ENCODE measurements around the gene LBP. TPM values are rescaled to one million over a fixed set of nuclear protein-coding genes. Genes with fewer than 3 reads are reported as not detected.

LBP gene, protein sequence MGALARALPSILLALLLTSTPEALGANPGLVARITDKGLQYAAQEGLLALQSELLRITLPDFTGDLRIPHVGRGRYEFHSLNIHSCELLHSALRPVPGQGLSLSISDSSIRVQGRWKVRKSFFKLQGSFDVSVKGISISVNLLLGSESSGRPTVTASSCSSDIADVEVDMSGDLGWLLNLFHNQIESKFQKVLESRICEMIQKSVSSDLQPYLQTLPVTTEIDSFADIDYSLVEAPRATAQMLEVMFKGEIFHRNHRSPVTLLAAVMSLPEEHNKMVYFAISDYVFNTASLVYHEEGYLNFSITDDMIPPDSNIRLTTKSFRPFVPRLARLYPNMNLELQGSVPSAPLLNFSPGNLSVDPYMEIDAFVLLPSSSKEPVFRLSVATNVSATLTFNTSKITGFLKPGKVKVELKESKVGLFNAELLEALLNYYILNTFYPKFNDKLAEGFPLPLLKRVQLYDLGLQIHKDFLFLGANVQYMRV
- polyA plus RNA-seq (2013, experiment 1 of 2), result 0.27 TPM
- 0.21 TPM for polyA plus RNA-seq (2013, experiment 2 of 2)

DNA sequence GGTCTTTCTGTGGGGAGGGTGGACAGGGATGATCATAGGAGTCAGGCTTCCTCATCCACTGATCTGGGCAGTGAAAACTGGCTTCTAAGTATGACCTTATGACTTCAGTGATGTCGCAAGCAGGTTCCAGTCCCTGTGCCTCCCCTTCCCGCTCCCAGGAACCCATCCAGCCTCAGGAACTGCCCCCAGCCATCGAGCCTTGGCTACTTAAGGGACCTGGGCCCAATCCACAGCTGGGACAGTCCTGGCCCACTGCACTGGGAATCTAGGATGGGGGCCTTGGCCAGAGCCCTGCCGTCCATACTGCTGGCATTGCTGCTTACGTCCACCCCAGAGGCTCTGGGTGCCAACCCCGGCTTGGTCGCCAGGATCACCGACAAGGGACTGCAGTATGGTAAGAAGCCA, at the start of gene LBP:
TSS of gene LBP (plus strand) at position 236 of the 405 bp plus-strand sequence. CDS start at position 271, 35 bp downstream.
- no peak within 1 kb of the TSS for H2BK15ac ChIP-seq (replicated peaks; ENCODE audit: low read depth)
- no peak within 1 kb of the TSS for H2BK5ac ChIP-seq (ENCODE audit: low read length)
- H3K79me2 ChIP-seq (ENCODE audit: control insufficient read depth, insufficient read depth, low read length), result no peaks in the 10 kb centered on the region
- WGBS (ENCODE audit: extremely low coverage, insufficient coverage, low lambda C conversion rate), result no CpG with 5 or more reads among the region's 8 CpGs
- H2AK5ac ChIP-seq (ENCODE audit: low read length), result no peak within 1 kb of the TSS
- H3K27ac ChIP-seq (ENCODE audit: low read depth, low read length), result no peak within 1 kb of the TSS
- no peak within 1 kb of the TSS for H2BK120ac ChIP-seq (ENCODE audit: low read depth, low read length)
- H3K18ac ChIP-seq (ENCODE audit: low read length), result no peak within 1 kb of the TSS
- H3K56ac ChIP-seq (ENCODE audit: low read length), result no peak within 1 kb of the TSS
- no peak for DNase-seq
- no peaks in the 10 kb centered on the region for H3K27me3 ChIP-seq (ENCODE audit: insufficient read depth, low read length, poor library complexity)
- no peak within 1 kb of the TSS for H3K4me2 ChIP-seq (ENCODE audit: low read length)
- H3K9ac ChIP-seq (ENCODE audit: low read length), result no peak within 1 kb of the TSS
- H4K5ac ChIP-seq (ENCODE audit: low read length), result no peak within 1 kb of the TSS
- no peak within 1 kb of the TSS for H3K23ac ChIP-seq (ENCODE audit: low read length)
- H3K36me3 ChIP-seq (ENCODE audit: control insufficient read depth, insufficient read depth, low read length), result no peaks in the 10 kb centered on the region
- H3K79me1 ChIP-seq (ENCODE audit: low read length), result no peaks in the 10 kb centered on the region
- no peak within 1 kb of the TSS for H4K8ac ChIP-seq (ENCODE audit: low read depth, low read length)
- no peaks in the 10 kb centered on the region for H3K4me1 ChIP-seq (ENCODE audit: control insufficient read depth, low read depth, low read length)
- H3K4me3 ChIP-seq (ENCODE audit: low read length), result no peak within 1 kb of the TSS
- H3K4ac ChIP-seq (ENCODE audit: low read depth, low read length), result no peak within 1 kb of the TSS

DNA sequence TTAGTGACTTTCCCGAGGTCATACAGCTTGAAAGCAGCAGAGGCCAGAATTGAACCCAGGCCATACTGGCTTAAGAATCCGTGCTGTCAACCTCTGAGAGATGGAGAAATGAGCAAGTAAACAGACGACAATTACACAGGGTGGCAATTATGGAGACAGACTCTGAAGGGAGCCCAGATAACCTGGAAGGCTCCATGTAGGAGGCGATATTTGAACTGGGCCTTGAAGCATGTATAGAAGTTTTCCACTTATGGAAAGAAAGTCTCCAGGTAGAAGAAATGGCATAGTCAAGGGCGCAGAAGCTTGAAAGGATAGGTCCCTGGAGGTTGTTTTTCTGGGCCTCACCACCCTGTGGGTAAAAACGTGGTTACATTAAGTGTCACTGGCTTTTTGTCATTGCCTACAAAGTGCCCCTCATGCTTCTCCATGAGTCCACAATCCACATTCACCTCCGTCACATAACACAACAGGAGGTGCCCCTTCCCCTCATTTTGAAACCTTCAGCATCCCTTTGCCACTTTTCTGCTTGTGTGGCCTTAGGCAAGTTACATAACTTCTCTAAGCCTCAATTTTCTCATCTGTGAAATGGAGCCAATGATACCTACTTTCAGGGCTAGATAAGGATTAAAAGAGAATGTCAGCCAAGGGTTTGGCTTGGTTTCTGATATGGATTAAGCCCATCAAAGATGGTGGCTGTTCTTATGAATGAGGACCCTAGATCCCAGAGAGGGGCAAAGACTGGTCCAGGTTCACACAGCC, 48.2 kb upstream of the LBP start:
- H3K27me3 ChIP-seq (ENCODE audit: insufficient read depth, low read length, poor library complexity), result no peaks in the 10 kb centered on the region
- no peak overlapping the region for H2BK5ac ChIP-seq (ENCODE audit: low read length)
- H2AK5ac ChIP-seq (ENCODE audit: low read length), result no peak overlapping the region
- no peak overlapping the region for H3K4ac ChIP-seq (ENCODE audit: low read depth, low read length)
- no CpG with 5 or more reads among the region's 7 CpGs for WGBS (ENCODE audit: extremely low coverage, insufficient coverage, low lambda C conversion rate)
- H3K4me2 ChIP-seq (ENCODE audit: low read length), result no peak overlapping the region
- no peaks in the 10 kb centered on the region for H3K79me1 ChIP-seq (ENCODE audit: low read length)
- no peak overlapping the region for H3K4me3 ChIP-seq (ENCODE audit: low read length)
- no peaks in the 10 kb centered on the region for H3K36me3 ChIP-seq (ENCODE audit: control insufficient read depth, insufficient read depth, low read length)
- no peak overlapping the region for H4K5ac ChIP-seq (ENCODE audit: low read length)
- no peaks in the 10 kb centered on the region for H3K79me2 ChIP-seq (ENCODE audit: control insufficient read depth, insufficient read depth, low read length)
- H3K27ac ChIP-seq (ENCODE audit: low read depth, low read length), result no peak overlapping the region
- H3K4me1 ChIP-seq (ENCODE audit: control insufficient read depth, low read depth, low read length), result peaks cover 2% of the 10 kb centered on the region
- H3K56ac ChIP-seq (ENCODE audit: low read length), result no peak overlapping the region
- H2BK15ac ChIP-seq (replicated peaks; ENCODE audit: low read depth), result no peak overlapping the region
- no peak overlapping the region for H2BK120ac ChIP-seq (ENCODE audit: low read depth, low read length)
- H3K18ac ChIP-seq (ENCODE audit: low read length), result no peak overlapping the region
- H4K8ac ChIP-seq (ENCODE audit: low read depth, low read length), result no peak overlapping the region
- no peak overlapping the region for H3K23ac ChIP-seq (ENCODE audit: low read length)
- DNase-seq, result no peak
- H3K9ac ChIP-seq (ENCODE audit: low read length), result no peak overlapping the region

DNA sequence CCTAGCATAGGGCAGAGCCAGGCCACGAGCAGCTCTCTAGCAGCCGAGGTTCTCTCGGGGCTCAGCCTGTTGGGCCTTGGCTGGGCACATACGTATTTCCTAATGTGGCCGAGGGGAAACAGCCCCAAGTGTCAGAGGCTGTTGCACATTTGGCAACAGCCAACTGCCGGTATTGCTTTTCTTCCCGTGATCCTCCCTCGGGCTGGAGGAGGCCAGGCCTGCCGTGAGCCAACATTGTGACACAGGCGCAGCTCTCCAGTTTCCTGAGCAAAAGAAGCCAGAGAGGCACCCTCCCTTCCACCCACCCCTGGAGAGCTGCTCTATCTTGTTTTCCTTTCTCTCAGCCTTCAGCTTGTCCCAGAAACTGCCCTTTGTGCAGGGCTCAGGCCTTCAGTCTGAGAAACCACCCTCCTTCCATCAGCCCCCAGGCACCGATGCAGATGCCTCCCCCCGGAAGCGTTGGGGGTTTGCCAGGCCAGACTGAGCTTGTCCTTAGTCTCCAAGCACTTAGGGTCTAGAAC, 47.5 kb upstream of the LBP start:
- no peak overlapping the region for H4K8ac ChIP-seq (ENCODE audit: low read depth, low read length)
- no peak for DNase-seq
- H2BK120ac ChIP-seq (ENCODE audit: low read depth, low read length), result no peak overlapping the region

DNA sequence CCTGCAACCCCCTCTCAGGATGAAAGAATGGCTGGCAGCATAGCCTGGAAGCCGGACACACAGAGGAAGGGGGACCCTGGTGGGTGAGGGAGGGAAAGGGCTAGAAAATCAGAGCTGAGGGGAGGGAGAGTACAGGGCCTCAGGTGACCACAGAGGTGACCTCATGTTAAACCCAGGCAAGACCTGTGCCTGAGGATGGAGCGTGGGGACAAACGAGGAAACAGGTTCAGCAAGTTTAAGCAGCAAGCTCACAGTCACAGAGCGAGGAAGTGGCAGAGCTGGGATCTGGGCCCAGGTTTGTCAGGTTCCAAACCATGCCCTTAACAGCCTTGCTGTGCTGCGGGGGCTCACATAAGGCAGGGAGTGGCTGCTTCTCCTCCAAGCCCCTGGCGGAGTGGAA, 46.3 kb upstream of the LBP start:
- Histone ChIP-seq H2BK15ac (replicated peaks; ENCODE audit: low read depth) (no peak overlapping the region), H3K9ac (ENCODE audit: low read length) (no peak overlapping the region), H2BK5ac (ENCODE audit: low read length) (no peak overlapping the region), H4K8ac (ENCODE audit: low read depth, low read length) (no peak overlapping the region), H2BK120ac (ENCODE audit: low read depth, low read length) (no peak overlapping the region), H3K23ac (ENCODE audit: low read length) (no peak overlapping the region), H3K79me2 (ENCODE audit: control insufficient read depth, insufficient read depth, low read length) (no peaks in the 10 kb centered on the region), H3K4me3 (ENCODE audit: low read length) (no peak overlapping the region), H3K4ac (ENCODE audit: low read depth, low read length) (no peak overlapping the region), H3K18ac (ENCODE audit: low read length) (no peak overlapping the region), H3K4me1 (ENCODE audit: control insufficient read depth, low read depth, low read length) (peaks cover 2% of the 10 kb centered on the region), H2AK5ac (ENCODE audit: low read length) (no peak overlapping the region), H3K27ac (ENCODE audit: low read depth, low read length) (no peak overlapping the region), H3K36me3 (ENCODE audit: control insufficient read depth, insufficient read depth, low read length) (no peaks in the 10 kb centered on the region), H3K27me3 (ENCODE audit: insufficient read depth, low read length, poor library complexity) (no peaks in the 10 kb centered on the region), H4K5ac (ENCODE audit: low read length) (no peak overlapping the region), H3K4me2 (ENCODE audit: low read length) (no peak overlapping the region), H3K56ac (ENCODE audit: low read length) (peak overlapping the region; percentile 25), H3K79me1 (ENCODE audit: low read length) (no peaks in the 10 kb centered on the region)
- DNase-seq, result peak; percentile 77
- WGBS (ENCODE audit: extremely low coverage, insufficient coverage, low lambda C conversion rate), result no CpG with 5 or more reads among the region's 6 CpGs

More for the DNA sequence above, 47.5 kb upstream of the LBP start:
- no peaks in the 10 kb centered on the region for H3K79me1 ChIP-seq (ENCODE audit: low read length)
- H3K36me3 ChIP-seq (ENCODE audit: control insufficient read depth, insufficient read depth, low read length), result no peaks in the 10 kb centered on the region
- WGBS (ENCODE audit: extremely low coverage, insufficient coverage, low lambda C conversion rate), result no CpG with 5 or more reads among the region's 13 CpGs
- no peak overlapping the region for H3K23ac ChIP-seq (ENCODE audit: low read length)
- H3K18ac ChIP-seq (ENCODE audit: low read length), result no peak overlapping the region
- peaks cover 2% of the 10 kb centered on the region for H3K4me1 ChIP-seq (ENCODE audit: control insufficient read depth, low read depth, low read length)
- no peak overlapping the region for H3K4me2 ChIP-seq (ENCODE audit: low read length)
- H3K4me3 ChIP-seq (ENCODE audit: low read length), result no peak overlapping the region
- no peaks in the 10 kb centered on the region for H3K79me2 ChIP-seq (ENCODE audit: control insufficient read depth, insufficient read depth, low read length)
- H2AK5ac ChIP-seq (ENCODE audit: low read length), result no peak overlapping the region
- H3K56ac ChIP-seq (ENCODE audit: low read length), result no peak overlapping the region
- H2BK5ac ChIP-seq (ENCODE audit: low read length), result no peak overlapping the region
- H3K27me3 ChIP-seq (ENCODE audit: insufficient read depth, low read length, poor library complexity), result no peaks in the 10 kb centered on the region
- no peak overlapping the region for H3K4ac ChIP-seq (ENCODE audit: low read depth, low read length)
- H4K5ac ChIP-seq (ENCODE audit: low read length), result no peak overlapping the region
- no peak overlapping the region for H2BK15ac ChIP-seq (replicated peaks; ENCODE audit: low read depth)
- H3K27ac ChIP-seq (ENCODE audit: low read depth, low read length), result no peak overlapping the region
- H3K9ac ChIP-seq (ENCODE audit: low read length), result no peak overlapping the region

DNA sequence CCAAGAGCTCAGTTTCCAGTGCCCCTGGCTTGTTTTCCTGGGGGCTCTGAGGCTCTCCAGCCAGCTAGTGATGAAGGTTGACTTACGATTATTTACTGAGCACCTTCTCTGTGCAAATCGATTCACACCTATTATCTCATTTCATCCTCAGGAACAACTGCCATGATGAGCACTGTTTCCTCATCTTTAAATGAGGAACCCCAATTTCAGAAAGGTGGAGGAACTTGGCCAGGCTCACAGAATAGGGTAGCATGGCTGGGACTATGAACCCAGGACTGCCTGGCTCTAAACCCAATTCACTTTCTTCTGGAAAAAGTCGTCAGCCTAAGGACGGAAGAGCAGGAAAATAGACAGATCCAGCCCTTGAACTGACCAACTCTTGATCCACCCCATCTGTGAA, 45.8 kb upstream of the LBP start:
- no peak for DNase-seq
- no peak overlapping the region for H3K9ac ChIP-seq (ENCODE audit: low read length)
- H3K23ac ChIP-seq (ENCODE audit: low read length), result no peak overlapping the region
- no CpG with 5 or more reads among the region's 4 CpGs for WGBS (ENCODE audit: extremely low coverage, insufficient coverage, low lambda C conversion rate)
- H3K4ac ChIP-seq (ENCODE audit: low read depth, low read length), result no peak overlapping the region
- no peaks in the 10 kb centered on the region for H3K79me2 ChIP-seq (ENCODE audit: control insufficient read depth, insufficient read depth, low read length)
- H3K27me3 ChIP-seq (ENCODE audit: insufficient read depth, low read length, poor library complexity), result no peaks in the 10 kb centered on the region
- H3K18ac ChIP-seq (ENCODE audit: low read length), result no peak overlapping the region
- no peak overlapping the region for H3K27ac ChIP-seq (ENCODE audit: low read depth, low read length)
- H3K56ac ChIP-seq (ENCODE audit: low read length), result no peak overlapping the region
- H2AK5ac ChIP-seq (ENCODE audit: low read length), result no peak overlapping the region
- H3K4me3 ChIP-seq (ENCODE audit: low read length), result no peak overlapping the region
- no peaks in the 10 kb centered on the region for H3K79me1 ChIP-seq (ENCODE audit: low read length)
- H2BK5ac ChIP-seq (ENCODE audit: low read length), result no peak overlapping the region
- peaks cover 2% of the 10 kb centered on the region for H3K4me1 ChIP-seq (ENCODE audit: control insufficient read depth, low read depth, low read length)
- H4K8ac ChIP-seq (ENCODE audit: low read depth, low read length), result no peak overlapping the region
- H4K5ac ChIP-seq (ENCODE audit: low read length), result no peak overlapping the region
- no peak overlapping the region for H2BK15ac ChIP-seq (replicated peaks; ENCODE audit: low read depth)
- no peak overlapping the region for H3K4me2 ChIP-seq (ENCODE audit: low read length)
- no peak overlapping the region for H2BK120ac ChIP-seq (ENCODE audit: low read depth, low read length)
- no peaks in the 10 kb centered on the region for H3K36me3 ChIP-seq (ENCODE audit: control insufficient read depth, insufficient read depth, low read length)

All from mesendoderm (in vitro differentiated cells).